Measurements from ENCODE around the gene POU3F1. TPM values are rescaled to one million over a fixed set of nuclear protein-coding genes. Genes with fewer than 3 reads are reported as not detected.

Gene POU3F1
- total RNA-seq, 1 experiment from 2014 or later, result 5.8 TPM

DNA sequence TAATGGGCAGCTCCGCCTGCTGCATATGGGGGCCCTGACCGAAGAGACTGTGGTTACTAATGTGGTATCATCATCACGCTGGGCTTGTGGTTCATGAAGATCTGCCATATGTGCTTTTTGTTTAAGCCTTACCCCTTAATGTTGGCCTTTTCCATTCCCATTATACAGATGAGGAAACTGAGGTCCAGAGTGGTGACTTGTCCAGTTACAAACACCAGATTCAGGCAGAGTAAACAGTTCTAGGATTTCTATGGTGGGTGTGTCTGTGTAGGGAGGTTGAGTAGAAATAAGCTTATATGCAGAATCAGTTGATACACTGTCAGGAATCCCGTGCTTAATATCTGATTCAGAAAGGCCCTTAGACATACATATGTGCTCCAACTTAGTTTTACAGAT, 33.4 kb downstream of the POU3F1 start:
- Mint-ChIP-seq H3K4me1 (peaks cover 25 to 28% of the 10 kb centered on the region in 2 experiments), H3K36me3 (ENCODE audit: insufficient read depth in 1 of 3, low read depth in 3 of 3) (peaks cover 5 to 38% (median 24%) of the 10 kb centered on the region in 3 experiments; a peak in 6 of 7 replicates), H3K9me3 (no peaks in the 10 kb centered on the region), H3K27me3 (ENCODE audit: low read depth) (no peaks in the 10 kb centered on the region), H3K4me3 (peak overlapping the region; percentile 94 to 99), H3K27ac (peak overlapping the region; percentile 95 to 99 (median 98); a peak in 6 of 7 replicates)
- no peak overlapping the region for H2AK5ac ChIP-seq (ENCODE audit: insufficient read length, low read length)
- no peak overlapping the region for H4K5ac ChIP-seq (ENCODE audit: insufficient read length, low read depth, low read length)
- H3K56ac ChIP-seq (ENCODE audit: insufficient read length, low read depth, low read length), result no peak overlapping the region
- no peak overlapping the region for H3K27ac ChIP-seq (ENCODE audit: insufficient read length, low read depth, low read length)
- no peak overlapping the region for H4K91ac ChIP-seq (ENCODE audit: insufficient read length, low read depth, low read length)
- no CpG with 5 or more reads among the region's 4 CpGs for WGBS (ENCODE audit: extremely low coverage, insufficient read length, low lambda C conversion rate)
- no peak overlapping the region for H2BK120ac ChIP-seq (ENCODE audit: low read depth, low read length, poor library complexity, severe bottlenecking)
- H3K9me3 ChIP-seq (ENCODE audit: control insufficient read depth, low read depth, low read length), result no peaks in the 10 kb centered on the region
- peaks cover 9% of the 10 kb centered on the region for H3K79me1 ChIP-seq (ENCODE audit: insufficient read depth, low read depth, low read length, poor library complexity, severe bottlenecking)
- no peak overlapping the region for H3T11ph ChIP-seq (ENCODE audit: low read length)
- H3K23me2 ChIP-seq (ENCODE audit: insufficient read length, low read depth, low read length, poor library complexity, severe bottlenecking), result peaks cover 6% of the 10 kb centered on the region
- TF ChIP-seq, protein P1, sequence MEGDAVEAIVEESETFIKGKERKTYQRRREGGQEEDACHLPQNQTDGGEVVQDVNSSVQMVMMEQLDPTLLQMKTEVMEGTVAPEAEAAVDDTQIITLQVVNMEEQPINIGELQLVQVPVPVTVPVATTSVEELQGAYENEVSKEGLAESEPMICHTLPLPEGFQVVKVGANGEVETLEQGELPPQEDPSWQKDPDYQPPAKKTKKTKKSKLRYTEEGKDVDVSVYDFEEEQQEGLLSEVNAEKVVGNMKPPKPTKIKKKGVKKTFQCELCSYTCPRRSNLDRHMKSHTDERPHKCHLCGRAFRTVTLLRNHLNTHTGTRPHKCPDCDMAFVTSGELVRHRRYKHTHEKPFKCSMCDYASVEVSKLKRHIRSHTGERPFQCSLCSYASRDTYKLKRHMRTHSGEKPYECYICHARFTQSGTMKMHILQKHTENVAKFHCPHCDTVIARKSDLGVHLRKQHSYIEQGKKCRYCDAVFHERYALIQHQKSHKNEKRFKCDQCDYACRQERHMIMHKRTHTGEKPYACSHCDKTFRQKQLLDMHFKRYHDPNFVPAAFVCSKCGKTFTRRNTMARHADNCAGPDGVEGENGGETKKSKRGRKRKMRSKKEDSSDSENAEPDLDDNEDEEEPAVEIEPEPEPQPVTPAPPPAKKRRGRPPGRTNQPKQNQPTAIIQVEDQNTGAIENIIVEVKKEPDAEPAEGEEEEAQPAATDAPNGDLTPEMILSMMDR (conservative IDR thresholded peaks at IDR 0.05), result no peak
- no peak overlapping the region for H2BK12ac ChIP-seq (ENCODE audit: insufficient read length, low read depth, low read length)
- H3K18ac ChIP-seq (ENCODE audit: insufficient read length, low read depth, low read length), result peak overlapping the region; percentile 75
- H2BK5ac ChIP-seq (ENCODE audit: insufficient read length, low read length), result no peak overlapping the region
- no peak overlapping the region for H3K4ac ChIP-seq (ENCODE audit: low read depth, low read length)
- no peaks in the 10 kb centered on the region for H3K27me3 ChIP-seq (ENCODE audit: insufficient read depth, low read length)
- peak overlapping the region; percentile 88 for H3K9ac ChIP-seq (ENCODE audit: extremely low read depth, insufficient read length, low read length)
- H2BK20ac ChIP-seq (ENCODE audit: low read depth, low read length, poor library complexity, severe bottlenecking), result no peak overlapping the region
- H3K79me2 ChIP-seq (ENCODE audit: insufficient read depth, low read length), result peaks cover 17% of the 10 kb centered on the region; the same call in 1 of the 2 replicates
- H4K8ac ChIP-seq (replicated peaks; ENCODE audit: insufficient read length, low read depth, low read length), result no peak overlapping the region
- H3K4me1 ChIP-seq (ENCODE audit: insufficient read depth, low read length), result peaks cover 3% of the 10 kb centered on the region
- H3K23ac ChIP-seq (ENCODE audit: insufficient read length, low read depth, low read length), result no peak overlapping the region
- DNase-seq, result no peak
- no peak overlapping the region for H2BK15ac ChIP-seq (ENCODE audit: low read depth, low read length)
- no peak overlapping the region for H2AFZ ChIP-seq (ENCODE audit: low read length)
- H3K4me2 ChIP-seq (ENCODE audit: insufficient read depth, insufficient read length, low read length), result peak overlapping the region; percentile 75
- H4K20me1 ChIP-seq (ENCODE audit: control insufficient read depth, insufficient read depth, insufficient read length), result no peaks in the 10 kb centered on the region
- H3K14ac ChIP-seq (ENCODE audit: insufficient read depth, low read length), result no peak overlapping the region

Measured in H9 (cell line).